ENCODE data around the gene ZNF697. TPM values are rescaled to one million over a fixed set of nuclear protein-coding genes. Genes with fewer than 3 reads are reported as not detected.

The ZNF697 gene
- total and polyA plus RNA-seq, 2 donors (not counting 1 experiment from before 2014, with no cell fraction given): not detected

DNA sequence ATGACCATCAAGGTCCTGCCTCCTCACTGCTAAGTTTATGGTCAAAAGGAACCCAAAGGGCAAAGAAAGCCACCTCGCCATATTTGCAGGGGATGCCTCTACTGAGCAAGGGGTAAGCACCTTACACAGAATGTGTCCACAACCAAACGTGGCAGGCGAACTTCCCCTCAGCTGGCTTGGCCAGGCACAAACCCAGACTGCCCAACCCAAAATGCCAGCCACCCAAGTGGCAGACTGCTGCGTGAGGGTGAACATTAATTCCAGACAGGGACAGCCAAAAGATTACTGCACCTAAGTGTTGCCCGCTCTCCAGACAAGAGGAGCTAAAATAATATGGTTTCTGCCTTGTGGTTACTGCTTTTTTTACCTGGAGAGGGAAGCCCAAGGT is 16.0 kb downstream of the ZNF697 start:
- no peaks in the 10 kb centered on the region for H3K9me3 Mint-ChIP-seq (ENCODE audit: insufficient read depth)
- no peak overlapping the region for H2AFZ ChIP-seq (ENCODE audit: insufficient read depth, low read depth, low read length, poor library complexity, severe bottlenecking)
- no peak overlapping the region for H3K4me3 ChIP-seq (ENCODE audit: control extremely low read depth in 1 of 5, extremely low read depth in 1 of 5, insufficient read depth in 1 of 5, low read depth in 2 of 5, low read length in 4 of 5)
- no peak for DNase-seq
- H3K4me1 ChIP-seq (ENCODE audit: control insufficient read depth in 2 of 2, insufficient read depth in 2 of 2, low read length in 2 of 2): no peaks in the 10 kb centered on the region
- H3K4me1 Mint-ChIP-seq: no peaks in the 10 kb centered on the region
- ATAC-seq (ENCODE audit: low read depth): no peak
- H4K20me1 ChIP-seq (ENCODE audit: control insufficient read depth, insufficient read depth, low read length, poor library complexity, severe bottlenecking): no peaks in the 10 kb centered on the region
- H3K27ac ChIP-seq (ENCODE audit: low read length in 2 of 2): no peak overlapping the region
- no peaks in the 10 kb centered on the region for H3K36me3 ChIP-seq (replicated peaks in 1 of 2; ENCODE audit: control extremely low read depth in 1 of 2, control insufficient read depth in 1 of 2, extremely low read depth in 1 of 2, insufficient read depth in 2 of 2, low read length in 1 of 2)
- ChIA-PET POLR2A (no interaction called here), CTCF (no interaction called here)
- H3K27me3 Mint-ChIP-seq: peaks cover 66% of the 10 kb centered on the region
- H3K27ac Mint-ChIP-seq: no peak overlapping the region
- H3K4me2 ChIP-seq (replicated peaks; ENCODE audit: low read depth, low read length, poor library complexity, severe bottlenecking): no peak overlapping the region
- H3K79me2 ChIP-seq (ENCODE audit: control insufficient read depth, insufficient read depth, low read length): no peaks in the 10 kb centered on the region
- H3K9ac ChIP-seq (ENCODE audit: low read length): no peak overlapping the region
- TF ChIP-seq, protein P1, sequence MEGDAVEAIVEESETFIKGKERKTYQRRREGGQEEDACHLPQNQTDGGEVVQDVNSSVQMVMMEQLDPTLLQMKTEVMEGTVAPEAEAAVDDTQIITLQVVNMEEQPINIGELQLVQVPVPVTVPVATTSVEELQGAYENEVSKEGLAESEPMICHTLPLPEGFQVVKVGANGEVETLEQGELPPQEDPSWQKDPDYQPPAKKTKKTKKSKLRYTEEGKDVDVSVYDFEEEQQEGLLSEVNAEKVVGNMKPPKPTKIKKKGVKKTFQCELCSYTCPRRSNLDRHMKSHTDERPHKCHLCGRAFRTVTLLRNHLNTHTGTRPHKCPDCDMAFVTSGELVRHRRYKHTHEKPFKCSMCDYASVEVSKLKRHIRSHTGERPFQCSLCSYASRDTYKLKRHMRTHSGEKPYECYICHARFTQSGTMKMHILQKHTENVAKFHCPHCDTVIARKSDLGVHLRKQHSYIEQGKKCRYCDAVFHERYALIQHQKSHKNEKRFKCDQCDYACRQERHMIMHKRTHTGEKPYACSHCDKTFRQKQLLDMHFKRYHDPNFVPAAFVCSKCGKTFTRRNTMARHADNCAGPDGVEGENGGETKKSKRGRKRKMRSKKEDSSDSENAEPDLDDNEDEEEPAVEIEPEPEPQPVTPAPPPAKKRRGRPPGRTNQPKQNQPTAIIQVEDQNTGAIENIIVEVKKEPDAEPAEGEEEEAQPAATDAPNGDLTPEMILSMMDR (IDR thresholded peaks at IDR 0.05): no peak
- no peak for TF ChIP-seq EZH2 (IDR thresholded peaks at IDR 0.05; ENCODE audit: borderline replicate concordance, insufficient read depth, low read depth, low read length, poor library complexity, severe bottlenecking)
- 78% methylated on average over 3 of the region's 5 CpGs for WGBS (ENCODE audit: insufficient coverage)
- peaks cover 0 to 45% (median 19%) of the 10 kb centered on the region in 4 experiments for H3K27me3 ChIP-seq (replicated peaks in 1 of 4; ENCODE audit: control extremely low read depth in 1 of 4, control insufficient read depth in 3 of 4, insufficient read depth in 4 of 4, low read length in 3 of 4)
- H3K9me3 ChIP-seq (ENCODE audit: control extremely low read depth in 1 of 3, control insufficient read depth in 2 of 3, insufficient read depth in 1 of 3, low read length in 2 of 3): peaks cover 0 to 3% (median 0%) of the 10 kb centered on the region in 3 donors
- no peak overlapping the region for H3K4me3 Mint-ChIP-seq
- intact Hi-C loops (cut with micrococcal nuclease): no loop called here

DNA sequence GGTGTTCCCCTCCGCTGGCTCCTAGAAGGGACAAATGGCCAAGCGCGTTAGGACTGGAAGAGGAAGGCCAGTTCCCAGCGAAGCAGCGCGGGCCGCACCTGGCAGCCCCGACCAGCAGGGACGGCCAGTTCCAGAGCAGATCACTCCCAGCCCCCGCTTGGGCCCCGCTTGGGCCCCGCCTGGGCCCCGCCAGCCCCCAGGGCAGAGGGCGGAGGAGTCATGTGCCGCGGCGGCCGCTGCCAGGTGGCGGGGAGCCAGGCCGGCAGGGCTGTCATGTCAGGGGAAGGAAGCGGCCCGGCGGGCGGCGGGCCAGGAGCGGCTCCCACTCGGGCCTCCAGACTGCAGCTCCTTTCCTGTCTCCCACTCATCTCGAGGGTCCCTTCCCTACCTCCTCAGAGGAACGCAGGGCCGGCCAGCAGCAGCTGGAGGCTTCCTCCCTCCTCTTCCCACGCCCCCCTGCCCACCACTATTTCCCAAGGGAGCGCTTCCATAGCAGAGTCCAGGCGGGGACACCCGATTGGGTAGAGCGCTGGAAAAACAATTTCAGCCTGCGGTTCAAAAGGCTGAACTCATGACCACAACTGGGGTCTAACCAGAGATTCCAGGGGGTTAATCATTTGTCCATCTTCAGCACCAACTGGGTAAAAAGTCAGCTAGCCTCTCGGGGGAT is 16.5 kb downstream of the ZNF697 start:
- no peak overlapping the region for H3K4me3 Mint-ChIP-seq
- POLR2A ChIA-PET: no interaction called here

More for the DNA sequence above, 16.5 kb downstream of the ZNF697 start:
- Mint-ChIP-seq H3K9me3 (ENCODE audit: insufficient read depth) (no peaks in the 10 kb centered on the region), H3K27ac (no peak overlapping the region), H3K27me3 (peaks cover 70% of the 10 kb centered on the region), H3K4me1 (no peaks in the 10 kb centered on the region)
- H3K9ac ChIP-seq (ENCODE audit: low read length): no peak overlapping the region
- H3K79me2 ChIP-seq (ENCODE audit: control insufficient read depth, insufficient read depth, low read length): no peaks in the 10 kb centered on the region
- ATAC-seq (ENCODE audit: low read depth): no peak
- TF ChIP-seq, protein P1 (IDR thresholded peaks at IDR 0.05): no peak
- TF ChIP-seq EZH2 (IDR thresholded peaks at IDR 0.05; ENCODE audit: borderline replicate concordance, insufficient read depth, low read depth, low read length, poor library complexity, severe bottlenecking): no peak
- no peak for DNase-seq
- H3K27me3 ChIP-seq (replicated peaks in 1 of 4; ENCODE audit: control extremely low read depth in 1 of 4, control insufficient read depth in 3 of 4, insufficient read depth in 4 of 4, low read length in 3 of 4): peaks cover 0 to 47% (median 19%) of the 10 kb centered on the region in 4 experiments
- no peak overlapping the region for H3K4me3 ChIP-seq (ENCODE audit: control extremely low read depth in 1 of 5, extremely low read depth in 1 of 5, insufficient read depth in 1 of 5, low read depth in 2 of 5, low read length in 4 of 5)
- intact Hi-C loops (cut with micrococcal nuclease): no loop called here
- H3K4me1 ChIP-seq (ENCODE audit: control insufficient read depth in 2 of 2, insufficient read depth in 2 of 2, low read length in 2 of 2): no peaks in the 10 kb centered on the region
- no peak overlapping the region for H3K4me2 ChIP-seq (replicated peaks; ENCODE audit: low read depth, low read length, poor library complexity, severe bottlenecking)
- WGBS (ENCODE audit: insufficient coverage): 6% methylated on average over 37 of the region's 37 CpGs
- no peak overlapping the region for H3K27ac ChIP-seq (ENCODE audit: low read length in 2 of 2)
- no peak overlapping the region for H2AFZ ChIP-seq (ENCODE audit: insufficient read depth, low read depth, low read length, poor library complexity, severe bottlenecking)
- H3K9me3 ChIP-seq (ENCODE audit: control extremely low read depth in 1 of 3, control insufficient read depth in 2 of 3, insufficient read depth in 1 of 3, low read length in 2 of 3): peaks cover 0 to 3% (median 0%) of the 10 kb centered on the region in 3 donors
- no peaks in the 10 kb centered on the region for H3K36me3 ChIP-seq (replicated peaks in 1 of 2; ENCODE audit: control extremely low read depth in 1 of 2, control insufficient read depth in 1 of 2, extremely low read depth in 1 of 2, insufficient read depth in 2 of 2, low read length in 1 of 2)
- H4K20me1 ChIP-seq (ENCODE audit: control insufficient read depth, insufficient read depth, low read length, poor library complexity, severe bottlenecking): no peaks in the 10 kb centered on the region
- CTCF ChIA-PET: no interaction called here

Data from B cell (primary cell).